Islet of Langerhans (tissue), 1 donor: ENCODE data around the gene DNAL4.
"Not testable (repeated sequence)": the region's sequence is repeated elsewhere in the genome, so short reads cannot be mapped to it uniquely, and the experiment has no call there.

ENCODE experiments used
- FAIRE-seq: peaks from one replicate; lab custom pipeline; 2011; peaks lifted over from hg19 to GRCh38; lab: Jason Lieb, UNC

DNAL4 gene

GRCh38 chr22:38826801-38827200 lies 32.9 kb upstream of the DNAL4 start:
- no peak for FAIRE-seq

GRCh38 chr22:38826386-38826785 lies 32.4 kb upstream of the DNAL4 start:
- FAIRE-seq = no peak

GRCh38 chr22:38824585-38824984 lies 30.6 kb upstream of the DNAL4 start:
- no peak for FAIRE-seq

- FAIRE-seq = no peak
These were observed 29.7 kb upstream of the DNAL4 start for GRCh38 chr22:38823637-38824036.

- FAIRE-seq = no peak
These were observed 29.1 kb upstream of the DNAL4 start for GRCh38 chr22:38823076-38823475.

- no peak for FAIRE-seq
These were observed 26.1 kb upstream of the DNAL4 start for GRCh38 chr22:38820020-38820419.

GRCh38 chr22:38819387-38819940 lies 25.5 kb upstream of the DNAL4 start:
- FAIRE-seq = no peak

GRCh38 chr22:38817196-38817595 lies 23.3 kb upstream of the DNAL4 start:
- no peak for FAIRE-seq

GRCh38 chr22:38815842-38816241 lies 21.9 kb upstream of the DNAL4 start:
- no peak for FAIRE-seq

GRCh38 chr22:38811241-38811640 lies 17.3 kb upstream of the DNAL4 start:
- no peak for FAIRE-seq

- not testable (repeated sequence) for FAIRE-seq
These were observed 11.2 kb upstream of the DNAL4 start for GRCh38 chr22:38805041-38805593.

- FAIRE-seq = no peak
These were observed 8.8 kb upstream of the DNAL4 start for GRCh38 chr22:38802671-38803121.

GRCh38 chr22:38799265-38800002 lies 5.5 kb upstream of the DNAL4 start:
- FAIRE-seq = no peak

- FAIRE-seq = no peak
These were observed 4.6 kb upstream of the DNAL4 start for GRCh38 chr22:38798496-38798895.

GRCh38 chr22:38796262-38796957 lies 2.5 kb upstream of the DNAL4 start:
- FAIRE-seq = no peak

GRCh38 chr22:38795569-38795968 lies 1.6 kb upstream of the DNAL4 start:
- no peak for FAIRE-seq

GRCh38 chr22:38793317-38793716 lies 626 bp downstream of the DNAL4 start:
- no peak for FAIRE-seq

- no peak for FAIRE-seq
These were observed 1.1 kb downstream of the DNAL4 start for GRCh38 chr22:38792833-38793232.

GRCh38 chr22:38789606-38790005 lies 4.3 kb downstream of the DNAL4 start:
- FAIRE-seq = no peak

GRCh38 chr22:38788846-38789245 lies 5.1 kb downstream of the DNAL4 start:
- FAIRE-seq = no peak

GRCh38 chr22:38788021-38788816 lies 5.7 kb downstream of the DNAL4 start:
- no peak for FAIRE-seq

- FAIRE-seq = no peak
These were observed 7.3 kb downstream of the DNAL4 start for GRCh38 chr22:38786631-38787030.
